ENCODE data around the gene RAB7B. TPM values are rescaled to one million over a fixed set of nuclear protein-coding genes. Genes with fewer than 3 reads are reported as not detected.

Gene RAB7B
- total RNA-seq, 3 donors from 2014 or later = 0.69 to 1.3 (median 0.76) TPM

DNA sequence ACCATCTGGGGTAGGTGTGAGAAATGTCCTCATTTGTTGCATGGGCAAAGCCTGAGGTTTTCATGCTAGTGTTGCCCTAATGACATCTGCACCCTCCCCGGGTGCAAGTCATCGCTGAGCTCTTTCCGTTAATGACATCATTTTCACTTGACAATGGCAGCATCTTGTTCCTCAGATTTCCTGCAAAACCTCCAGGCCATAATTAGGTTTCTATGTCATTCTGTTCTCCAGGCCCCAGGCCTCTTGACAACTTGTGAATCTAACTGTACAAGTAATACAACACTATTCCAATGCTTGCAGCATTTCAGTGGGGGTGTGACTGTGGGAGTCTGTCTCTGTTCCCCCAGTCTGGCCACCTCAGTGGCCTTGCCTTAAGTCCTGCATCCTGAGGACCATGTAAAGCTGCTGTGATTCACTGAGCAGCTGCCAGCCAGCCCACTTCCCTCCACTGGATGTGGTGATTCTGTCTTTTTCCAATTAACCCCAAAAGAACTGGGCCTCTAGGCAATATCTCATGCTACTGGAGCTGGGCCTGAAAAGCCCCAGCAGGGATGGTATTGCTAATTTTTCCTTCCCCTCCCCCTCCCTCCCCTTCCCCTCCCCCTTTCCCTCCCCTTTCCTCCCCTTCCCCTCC lies 22.8 kb downstream of the RAB7B start:
- Histone ChIP-seq H3K9me3 (no peaks in the 10 kb centered on the region), H3K36me3 (ENCODE audit: low read depth) (no peaks in the 10 kb centered on the region), H3K4me3 (no peak overlapping the region), H3K4me1 (ENCODE audit: low read depth) (no peaks in the 10 kb centered on the region)
- TF ChIP-seq, protein P1, sequence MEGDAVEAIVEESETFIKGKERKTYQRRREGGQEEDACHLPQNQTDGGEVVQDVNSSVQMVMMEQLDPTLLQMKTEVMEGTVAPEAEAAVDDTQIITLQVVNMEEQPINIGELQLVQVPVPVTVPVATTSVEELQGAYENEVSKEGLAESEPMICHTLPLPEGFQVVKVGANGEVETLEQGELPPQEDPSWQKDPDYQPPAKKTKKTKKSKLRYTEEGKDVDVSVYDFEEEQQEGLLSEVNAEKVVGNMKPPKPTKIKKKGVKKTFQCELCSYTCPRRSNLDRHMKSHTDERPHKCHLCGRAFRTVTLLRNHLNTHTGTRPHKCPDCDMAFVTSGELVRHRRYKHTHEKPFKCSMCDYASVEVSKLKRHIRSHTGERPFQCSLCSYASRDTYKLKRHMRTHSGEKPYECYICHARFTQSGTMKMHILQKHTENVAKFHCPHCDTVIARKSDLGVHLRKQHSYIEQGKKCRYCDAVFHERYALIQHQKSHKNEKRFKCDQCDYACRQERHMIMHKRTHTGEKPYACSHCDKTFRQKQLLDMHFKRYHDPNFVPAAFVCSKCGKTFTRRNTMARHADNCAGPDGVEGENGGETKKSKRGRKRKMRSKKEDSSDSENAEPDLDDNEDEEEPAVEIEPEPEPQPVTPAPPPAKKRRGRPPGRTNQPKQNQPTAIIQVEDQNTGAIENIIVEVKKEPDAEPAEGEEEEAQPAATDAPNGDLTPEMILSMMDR (IDR thresholded peaks at IDR 0.05) = no peak
- DNase-seq (no peak), ATAC-seq (no peak)
- intact Hi-C loops (cut with DNase I, micrococcal nuclease) = loop anchor here (5.0 to 10.0 kb wide), 2 partner anchors 124 to 127 kb away; no protein-coding TSS in a partner anchor

DNA sequence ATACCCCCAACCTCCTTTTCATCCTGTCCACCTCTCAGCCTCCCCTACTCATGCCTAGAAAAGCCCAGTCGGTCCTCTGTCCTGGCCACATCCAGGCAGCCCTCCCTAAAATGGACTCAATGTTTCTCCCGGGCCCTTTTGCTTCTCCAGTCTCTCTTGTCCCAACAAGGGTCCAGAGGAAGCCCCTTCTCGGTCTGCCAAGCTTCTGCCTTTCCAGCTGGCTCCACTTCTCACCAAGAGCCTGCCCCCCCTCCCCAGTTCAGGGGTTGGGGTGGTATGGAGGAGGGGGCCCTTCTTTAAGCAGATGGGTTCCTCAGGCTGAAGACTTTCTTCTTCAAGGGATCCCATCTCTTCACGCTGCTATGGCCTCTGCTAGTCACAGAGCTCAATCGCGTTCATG lies 23.9 kb downstream of the RAB7B start:
- ATAC-seq = no peak
- Histone ChIP-seq H3K9me3 (no peaks in the 10 kb centered on the region), H3K4me3 (no peak overlapping the region), H3K4me1 (ENCODE audit: low read depth) (no peaks in the 10 kb centered on the region), H3K36me3 (ENCODE audit: low read depth) (no peaks in the 10 kb centered on the region)
- intact Hi-C loops (cut with DNase I, micrococcal nuclease) = loop anchor here (5.0 kb wide), 2 partner anchors 62 to 187 kb away; no protein-coding TSS in a partner anchor
- TF ChIP-seq, protein P1 (IDR thresholded peaks at IDR 0.05) = no peak
- no peak for DNase-seq

DNA sequence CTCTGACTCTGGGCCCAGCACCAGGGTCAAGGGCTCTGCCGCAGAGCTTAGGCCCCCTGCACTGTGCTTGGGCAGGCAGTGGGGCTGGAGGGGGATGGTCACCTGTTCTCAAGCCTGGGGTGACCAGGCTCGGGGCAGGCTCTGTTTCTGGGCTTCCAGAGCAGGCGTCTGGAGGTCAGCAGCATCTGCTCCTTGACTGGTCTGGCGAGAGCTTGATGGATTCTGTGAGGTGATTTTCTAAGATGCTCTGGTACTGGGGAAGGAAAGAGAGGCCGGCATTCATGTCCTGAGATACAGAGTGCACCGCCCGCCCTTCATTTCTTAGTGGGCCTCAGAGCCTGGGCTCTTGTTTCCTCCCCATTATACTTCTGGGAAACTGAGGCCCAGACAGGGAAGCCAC lies 24.5 kb downstream of the RAB7B start:
- no peaks in the 10 kb centered on the region for H3K36me3 ChIP-seq (ENCODE audit: low read depth)
- intact Hi-C loops (cut with DNase I, micrococcal nuclease) = loop anchor here (5.0 kb wide), 2 partner anchors 61 to 186 kb away; no protein-coding TSS in a partner anchor

DNA sequence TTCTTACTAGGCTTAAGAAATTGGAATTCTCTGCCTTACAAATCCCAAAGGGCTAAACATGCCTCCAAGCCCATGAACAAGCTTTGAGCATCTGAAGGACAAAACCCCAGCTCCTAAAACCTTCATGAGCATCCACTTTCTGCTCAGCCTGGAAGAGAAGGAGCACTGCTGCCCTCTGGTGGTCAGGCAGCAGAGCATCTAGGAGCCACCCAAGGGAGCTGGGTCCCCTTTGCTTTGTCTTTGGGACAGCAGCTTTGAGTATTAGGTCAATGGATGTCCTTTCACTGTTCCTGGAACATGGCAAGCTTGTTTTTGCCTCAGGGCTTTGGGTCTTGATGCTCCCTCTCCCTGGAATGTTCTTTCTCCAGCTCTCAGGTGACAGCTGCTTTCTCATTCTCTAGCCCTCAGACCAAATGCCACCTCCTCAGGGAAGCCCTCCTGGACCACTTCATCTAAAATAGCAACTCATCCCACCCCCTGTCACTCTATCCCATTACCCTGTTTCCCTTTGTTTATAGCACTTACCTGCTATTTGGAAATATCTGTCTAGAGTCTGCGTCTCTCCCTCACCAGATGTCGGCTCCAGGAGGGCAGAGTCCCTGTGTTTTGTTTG lies 25.7 kb downstream of the RAB7B start:
- H3K9me3 ChIP-seq = no peaks in the 10 kb centered on the region
- TF ChIP-seq, protein P1 (IDR thresholded peaks at IDR 0.05) = peak; percentile 81
- ATAC-seq (peak; percentile 83), DNase-seq (peak in 2 of 3 donors; percentile 65 to 77)
- intact Hi-C loops (cut with DNase I, micrococcal nuclease) = loop anchor here (2.0 to 5.0 kb wide), 3 partner anchors 59 to 185 kb away; no protein-coding TSS in a partner anchor
- no peaks in the 10 kb centered on the region for H3K36me3 ChIP-seq (ENCODE audit: low read depth)
- H3K4me1 ChIP-seq (ENCODE audit: low read depth) = no peaks in the 10 kb centered on the region
- no peak overlapping the region for H3K4me3 ChIP-seq

More for the DNA sequence above, 24.5 kb downstream of the RAB7B start:
- Histone ChIP-seq H3K9me3 (no peaks in the 10 kb centered on the region), H3K4me3 (no peak overlapping the region), H3K4me1 (ENCODE audit: low read depth) (no peaks in the 10 kb centered on the region)
- ATAC-seq (no peak), DNase-seq (no peak)
- TF ChIP-seq, protein P1 (IDR thresholded peaks at IDR 0.05) = no peak

DNA sequence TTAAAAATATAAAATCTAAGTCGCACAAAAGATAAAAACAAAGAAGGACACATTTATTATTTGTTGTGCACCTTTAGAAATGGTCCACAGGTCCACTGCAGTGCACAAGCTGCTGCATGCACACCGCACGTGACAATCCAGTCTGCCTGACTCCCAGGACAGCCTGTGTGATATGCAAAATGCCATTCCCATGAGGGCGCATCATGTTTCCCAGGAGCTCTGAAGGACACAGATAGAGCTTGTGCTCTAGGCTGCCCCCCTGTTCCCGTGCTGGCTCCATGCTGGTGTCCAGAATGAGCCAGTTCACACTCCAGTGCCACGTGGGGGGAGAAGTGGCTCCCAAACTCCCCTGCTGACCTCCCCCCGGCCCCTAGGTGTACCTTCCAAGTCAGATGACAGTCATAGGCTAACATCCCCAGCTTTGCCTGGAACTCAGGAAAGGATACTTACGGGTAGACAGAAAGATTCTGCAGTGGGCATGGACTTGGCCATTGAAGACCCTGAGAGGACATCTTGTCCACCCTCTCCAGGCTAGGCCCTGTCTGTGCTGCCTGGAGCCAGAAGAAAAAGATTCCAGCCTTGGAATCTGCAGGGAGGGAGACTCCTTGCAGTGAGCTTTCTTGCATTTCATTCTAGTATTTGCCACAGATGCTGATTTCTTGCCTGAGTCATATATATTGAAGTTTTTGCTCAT lies 26.3 kb downstream of the RAB7B start:
- H3K36me3 ChIP-seq (ENCODE audit: low read depth) = no peaks in the 10 kb centered on the region
- TF ChIP-seq, protein P1 (IDR thresholded peaks at IDR 0.05) = no peak
- intact Hi-C loops (cut with DNase I, micrococcal nuclease) = loop anchor here (2.0 to 5.0 kb wide), 3 partner anchors 58 to 185 kb away; no protein-coding TSS in a partner anchor
- no peaks in the 10 kb centered on the region for H3K9me3 ChIP-seq
- no peak for DNase-seq
- no peak overlapping the region for H3K4me3 ChIP-seq
- H3K4me1 ChIP-seq (ENCODE audit: low read depth) = no peaks in the 10 kb centered on the region
- ATAC-seq = peak; percentile 10

Data from mucosa of descending colon (tissue), 3 donors.